Upper lobe of left lung (tissue), 4 donors: ENCODE measurements around the gene DNAH9.
"Not testable (repeated sequence)": the region's sequence is repeated elsewhere in the genome, so short reads cannot be mapped to it uniquely, and the experiment has no call there.

ENCODE experiments used
- CTCF ChIP-seq, 6 experiments: fragments of 450-650 bp in 4 of 6; fragments of 200-600 bp in 2 of 6; sonication (generic) in 2 of 6; IDR thresholded peaks; one replicate each; pipeline ENCODE4 v1.5.1; 2016 to 2019; ENCODE audit warnings: antibody characterized with exemption in 6 of 6
- POLR2A ChIP-seq, 4 donors: fragments of 450-650 bp; IDR thresholded peaks; one replicate each; pipeline ENCODE4 v1.5.1; 2016 to 2017; ENCODE audit warnings: antibody characterized with exemption in 4 of 4, mild to moderate bottlenecking in 2 of 4

DNA sequence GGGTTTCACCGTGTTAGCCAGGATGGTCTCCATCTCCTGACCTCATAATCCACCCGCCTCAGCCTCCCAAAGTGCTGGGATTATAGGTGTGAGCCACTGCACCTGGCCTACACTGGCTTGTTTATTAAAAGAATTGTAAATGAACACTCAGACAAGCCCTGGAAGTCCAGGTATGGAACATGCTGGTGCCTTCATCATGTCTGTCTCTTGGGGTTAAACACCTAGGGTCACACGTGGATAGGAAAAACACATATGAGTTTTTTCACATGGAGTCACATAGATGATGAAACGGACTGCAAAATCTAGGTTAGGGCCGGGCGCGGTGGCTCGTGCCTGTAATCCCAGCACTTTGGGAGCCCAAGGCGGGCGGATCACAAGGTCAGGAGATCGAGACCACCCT, 344.8 kb downstream of the DNAH9 start:
- TF ChIP-seq POLR2A, CTCF (IDR thresholded peaks at IDR 0.05): not testable (repeated sequence)
